HG03575 (cell line): ENCODE results near the gene ALOX15.
"Not testable (repeated sequence)": the region's sequence is repeated elsewhere in the genome, so short reads cannot be mapped to it uniquely, and the experiment has no call there.

Source experiments
- ATAC-seq: cut with Tn5 transposase; IDR thresholded peaks from one replicate; pipeline ENCODE4 v1.9.1; 2021; ENCODE audit not compliant: unreplicated experiment, insufficient number of reproducible peaks, low FRiP score; ENCODE audit errors: extremely low read depth

The ALOX15 gene

DNA sequence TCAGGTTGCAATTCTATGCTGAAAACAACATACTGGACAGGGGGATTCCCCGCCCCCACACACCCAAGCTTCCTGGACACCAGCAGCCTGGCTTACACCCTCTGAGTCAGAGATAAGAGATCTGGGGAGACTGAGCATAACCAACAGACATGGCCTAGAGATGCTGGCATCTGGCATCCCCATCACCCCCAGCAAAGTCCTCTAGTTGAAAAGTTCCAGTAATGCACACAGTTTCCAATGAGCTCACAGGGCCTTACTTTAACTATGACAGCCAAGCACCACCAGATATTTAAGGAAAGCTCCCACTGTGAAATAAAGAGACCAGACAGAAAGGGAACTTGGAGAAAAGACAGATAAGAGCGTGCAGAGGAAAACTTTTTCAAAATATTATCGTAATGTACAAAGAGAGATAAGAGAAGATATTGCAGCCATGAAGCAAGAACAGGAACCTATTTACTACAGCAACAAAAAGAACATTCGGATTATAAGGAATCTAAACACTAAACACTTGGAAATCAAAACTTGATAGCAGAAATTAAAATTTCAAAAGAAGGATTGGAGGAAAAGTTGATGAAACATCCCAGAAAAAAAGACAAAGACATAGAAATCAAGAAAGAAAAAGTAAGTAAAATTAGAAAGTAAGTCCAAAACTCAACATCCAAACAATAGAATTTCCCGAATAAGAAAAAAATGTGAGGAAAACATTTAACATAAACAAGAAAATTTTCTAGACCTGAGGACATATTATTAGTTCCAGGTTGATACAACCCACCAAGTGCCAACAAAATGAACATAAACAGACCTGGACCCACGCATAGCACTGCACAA is 17.2 kb upstream of the ALOX15 start:
- ATAC-seq = no peak

DNA sequence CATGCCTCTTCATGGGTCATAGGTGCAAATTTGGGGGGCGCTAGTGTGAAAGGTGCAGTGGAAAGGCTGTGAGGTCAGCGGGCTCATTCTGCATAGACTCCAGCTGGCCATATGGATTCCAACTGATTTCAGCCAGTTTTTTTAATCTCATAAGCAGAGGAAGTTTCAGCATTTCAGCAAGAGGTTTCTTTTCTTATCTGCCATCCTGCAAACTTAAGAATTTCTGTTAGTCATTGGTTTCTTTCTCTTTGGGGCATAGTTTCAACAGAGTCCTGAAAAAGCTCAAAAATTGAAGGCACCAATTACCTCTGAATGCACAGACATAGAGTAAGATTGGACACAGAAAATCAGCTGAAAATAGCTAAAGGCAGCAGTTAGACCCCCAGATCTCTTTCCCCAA is 16.2 kb upstream of the ALOX15 start:
- ATAC-seq = no peak

DNA sequence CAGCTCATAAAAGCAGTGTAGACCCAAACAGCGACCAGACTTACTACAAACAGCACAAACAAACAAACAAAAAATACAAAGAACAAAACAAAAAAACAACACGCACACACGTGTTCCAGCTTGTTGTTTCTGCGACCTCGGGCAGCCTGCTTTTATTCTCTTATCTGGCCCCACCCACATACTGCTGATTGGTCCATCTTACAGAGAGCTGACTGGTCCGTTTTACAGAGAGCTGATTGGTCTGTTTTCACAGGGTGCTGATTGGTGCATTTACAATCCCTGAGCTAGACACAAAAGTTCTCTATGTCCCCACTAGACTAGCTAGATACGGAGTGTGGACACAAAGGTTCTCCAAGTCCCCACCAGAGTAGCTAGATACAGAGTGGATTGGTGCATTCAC is 14.5 kb upstream of the ALOX15 start:
- ATAC-seq = not testable (repeated sequence)

DNA sequence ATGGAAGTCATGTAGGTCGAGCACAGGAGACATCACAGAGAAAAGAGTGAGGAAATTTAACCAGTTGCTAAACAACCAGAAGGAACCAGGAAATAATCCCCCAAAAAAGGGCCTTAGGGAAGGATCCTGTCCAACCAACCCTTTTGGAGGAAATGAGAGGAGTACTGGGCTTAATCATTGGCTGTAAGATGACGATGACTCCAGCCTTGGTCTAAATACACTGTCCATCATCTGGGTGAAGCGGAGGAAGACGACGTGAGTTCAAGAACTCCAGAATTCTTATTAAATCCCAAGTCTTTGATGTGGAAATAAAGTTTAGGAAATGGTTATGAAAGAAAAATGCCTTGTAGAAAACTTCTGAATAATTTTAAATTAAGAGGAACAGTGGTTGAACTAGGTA is 11.5 kb upstream of the ALOX15 start:
- ATAC-seq = no peak

DNA sequence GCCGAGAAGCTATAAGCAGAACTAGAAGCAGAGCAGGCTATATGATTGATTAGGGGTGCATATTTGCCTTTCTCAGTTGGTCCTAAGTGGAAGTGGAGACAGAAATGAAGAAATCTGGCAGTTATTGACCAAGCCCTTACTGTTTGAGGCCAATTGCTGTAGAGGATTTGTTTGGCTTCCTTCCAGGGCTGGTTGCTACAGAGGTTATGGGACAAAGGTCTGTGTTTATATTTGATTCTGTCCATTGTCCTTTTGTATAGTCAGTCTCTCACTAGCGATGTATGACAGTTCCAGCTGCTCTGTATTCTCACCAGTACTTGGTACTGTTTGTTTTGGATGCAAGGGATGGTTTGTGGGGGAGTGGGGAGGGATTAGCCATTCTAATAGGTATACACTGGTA is 7.3 kb upstream of the ALOX15 start:
- no peak for ATAC-seq

DNA sequence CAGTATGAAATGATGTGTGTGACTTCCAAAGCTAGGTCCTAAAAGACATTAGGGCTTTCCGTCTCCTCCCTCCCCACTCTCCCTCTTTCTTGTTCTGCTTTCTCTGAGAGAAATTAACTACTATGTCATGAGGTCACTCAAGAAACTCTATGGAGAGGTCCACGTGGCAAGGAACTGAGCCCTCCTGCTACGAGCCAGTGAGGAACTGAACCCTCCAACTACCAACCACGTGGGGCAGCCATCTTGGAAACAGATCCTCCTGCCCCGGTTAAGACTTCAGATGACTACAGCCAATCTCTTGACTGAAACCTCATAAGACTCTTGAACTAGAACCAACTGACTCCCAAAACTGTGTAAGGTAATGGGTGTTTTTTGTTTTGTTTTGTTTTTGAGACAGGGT is 4.2 kb upstream of the ALOX15 start:
- ATAC-seq = no peak

DNA sequence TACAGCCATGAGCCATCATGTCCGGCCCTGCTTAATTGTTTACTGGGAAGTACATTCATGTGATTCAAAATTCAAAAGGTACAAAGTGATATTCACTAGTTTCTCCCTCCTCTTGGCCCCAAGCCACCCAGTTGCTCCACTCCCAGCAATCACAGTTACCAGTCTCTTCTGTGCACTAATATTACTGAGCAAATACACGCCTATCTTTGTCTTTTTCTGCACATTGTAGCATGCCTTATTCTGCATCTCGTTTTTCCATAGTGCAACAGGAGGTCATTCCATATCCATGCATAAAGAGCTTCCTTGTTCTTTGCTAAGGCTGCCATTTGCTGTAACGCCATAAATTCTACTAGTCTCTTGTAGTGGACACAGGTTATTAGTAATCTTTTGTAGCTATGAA is 2.2 kb upstream of the ALOX15 start:
- ATAC-seq = no peak

DNA sequence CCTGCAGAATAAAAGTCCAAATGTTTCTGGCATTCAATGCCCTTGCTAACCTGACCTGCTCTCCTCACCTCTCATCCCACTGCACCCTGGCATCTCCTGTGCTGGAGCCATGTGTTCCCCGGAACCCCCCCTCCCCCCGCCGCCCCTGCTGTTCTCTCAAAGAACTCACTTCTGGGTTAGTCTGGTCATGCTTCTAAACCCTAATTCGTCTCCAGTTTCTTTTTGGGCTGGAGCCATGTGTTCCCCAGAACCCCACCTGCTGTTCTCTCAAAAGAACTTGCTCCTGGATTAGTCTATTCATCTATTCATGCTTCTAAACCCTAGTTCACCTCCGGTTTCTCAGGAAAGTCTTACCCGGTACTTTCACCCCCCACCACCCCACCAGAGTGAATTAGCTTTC is 808 bp upstream of the ALOX15 start:
- no peak for ATAC-seq

DNA sequence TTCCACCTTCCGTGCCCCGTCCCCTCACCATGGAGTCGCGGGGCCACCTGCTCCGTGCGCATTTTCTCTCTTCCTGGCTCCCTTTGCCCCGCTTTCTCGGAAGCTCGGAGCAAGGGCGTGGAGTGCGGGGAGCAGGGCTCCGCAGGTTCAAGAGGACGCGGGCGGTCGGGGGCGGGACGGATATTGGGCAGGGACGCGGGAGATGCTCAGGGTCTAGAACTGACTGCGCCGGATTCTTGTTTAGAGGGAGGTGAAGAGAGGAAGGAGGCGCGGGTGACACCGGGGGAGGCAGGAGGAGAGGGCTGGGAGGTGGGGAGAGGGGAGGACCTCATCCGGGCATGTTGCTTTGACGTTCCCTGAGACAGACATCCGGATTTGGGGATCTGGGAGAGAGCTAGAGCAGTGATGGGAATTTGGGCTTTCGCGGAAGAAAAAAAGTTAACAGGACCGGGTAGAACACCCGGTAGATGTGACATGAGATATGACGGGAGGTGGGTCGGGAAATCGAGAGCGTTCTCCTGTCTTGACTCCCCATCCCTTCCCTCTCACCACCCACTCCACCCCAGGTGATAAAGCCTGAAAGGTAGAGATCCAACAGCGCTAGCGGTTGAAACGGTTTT is 799 bp downstream of the ALOX15 start:
- not testable (repeated sequence) for ATAC-seq

DNA sequence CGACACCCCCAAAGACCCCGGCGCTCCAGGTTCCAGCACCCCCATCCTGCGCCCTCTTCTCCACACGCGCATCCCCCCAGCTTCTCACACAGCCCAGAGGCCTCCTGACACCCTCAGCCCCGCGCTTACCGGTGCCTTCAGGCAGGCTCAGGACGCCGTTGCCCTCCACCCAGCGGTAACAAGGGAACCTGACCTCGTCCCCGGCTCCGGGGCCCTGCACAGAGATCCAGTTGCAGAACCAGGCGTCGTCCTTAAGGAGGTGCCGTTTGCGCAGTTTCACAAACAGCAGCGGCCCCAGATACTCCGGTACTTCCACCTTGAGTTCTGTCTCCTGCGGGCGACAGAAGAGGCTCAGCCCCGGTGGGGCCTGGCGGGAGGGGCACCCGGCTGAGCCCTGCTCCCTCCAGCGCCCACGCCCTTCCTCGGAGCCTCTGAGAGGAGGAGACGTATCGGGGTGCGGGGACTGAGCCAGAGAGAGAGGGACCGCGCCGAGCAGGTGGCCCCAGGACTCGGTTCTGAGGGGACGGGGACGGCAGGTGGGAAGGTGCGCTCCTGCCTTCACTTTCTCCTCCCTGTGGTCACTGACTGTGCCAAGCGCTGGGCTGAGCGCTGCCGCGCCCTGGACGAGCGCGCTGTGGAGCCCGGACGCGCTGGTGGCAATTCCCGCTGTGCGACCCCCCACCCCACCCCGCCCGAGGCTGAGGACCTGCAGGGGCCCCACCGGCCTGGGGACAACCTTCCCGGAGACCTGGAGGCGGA is 2.0 kb downstream of the ALOX15 start:
- not testable (repeated sequence) for ATAC-seq

DNA sequence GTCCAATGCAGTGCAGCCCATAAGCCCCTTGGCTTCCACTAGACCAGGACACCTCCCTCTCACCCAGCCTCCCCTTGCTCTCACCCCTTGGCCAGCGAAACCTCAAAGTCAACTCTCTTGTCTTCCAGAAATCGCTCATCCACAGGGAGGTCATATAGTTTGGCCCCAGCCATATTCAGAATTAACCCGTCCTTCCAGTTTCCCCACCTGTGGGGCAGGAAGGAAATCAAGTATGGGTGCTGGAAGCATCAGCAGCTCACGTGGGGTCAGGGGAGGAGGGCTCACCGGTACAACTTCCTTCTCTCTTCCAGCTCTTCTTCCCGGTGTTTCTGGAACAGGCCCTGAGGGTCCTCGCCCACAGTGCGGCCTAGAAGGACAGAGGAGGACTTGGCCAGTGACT is 2.7 kb downstream of the ALOX15 start:
- not testable (repeated sequence) for ATAC-seq

DNA sequence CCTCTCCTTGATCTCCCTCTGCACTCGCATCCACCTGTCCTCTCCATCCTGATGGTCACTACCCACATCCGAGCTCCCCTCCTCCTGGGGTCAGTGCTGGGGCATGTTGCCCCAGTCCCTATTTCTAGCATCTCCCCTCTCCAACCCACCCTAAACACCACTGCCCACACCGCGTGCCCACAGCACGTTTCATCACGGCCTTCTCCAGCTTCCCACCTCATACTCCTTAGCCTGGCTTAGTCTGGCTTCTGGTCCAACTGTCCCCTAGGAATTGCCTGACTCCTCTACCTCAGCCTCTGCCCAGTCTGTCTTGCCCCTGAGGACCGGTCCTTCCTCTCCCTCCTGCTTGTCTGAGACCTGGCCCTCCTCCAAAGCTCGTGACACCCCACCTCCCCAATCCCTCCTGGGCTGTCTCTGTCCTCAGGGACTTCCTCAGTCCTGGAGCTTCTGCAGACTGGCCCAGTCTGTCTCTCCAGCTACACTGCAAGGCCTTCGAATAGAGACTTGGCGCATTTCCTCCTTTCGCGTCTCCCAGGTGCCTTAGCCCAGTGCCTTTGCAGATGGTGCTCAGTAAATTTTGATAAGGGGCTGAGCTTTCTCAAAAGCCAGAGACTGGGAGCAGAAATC is 4.9 kb downstream of the ALOX15 start:
- ATAC-seq = no peak

DNA sequence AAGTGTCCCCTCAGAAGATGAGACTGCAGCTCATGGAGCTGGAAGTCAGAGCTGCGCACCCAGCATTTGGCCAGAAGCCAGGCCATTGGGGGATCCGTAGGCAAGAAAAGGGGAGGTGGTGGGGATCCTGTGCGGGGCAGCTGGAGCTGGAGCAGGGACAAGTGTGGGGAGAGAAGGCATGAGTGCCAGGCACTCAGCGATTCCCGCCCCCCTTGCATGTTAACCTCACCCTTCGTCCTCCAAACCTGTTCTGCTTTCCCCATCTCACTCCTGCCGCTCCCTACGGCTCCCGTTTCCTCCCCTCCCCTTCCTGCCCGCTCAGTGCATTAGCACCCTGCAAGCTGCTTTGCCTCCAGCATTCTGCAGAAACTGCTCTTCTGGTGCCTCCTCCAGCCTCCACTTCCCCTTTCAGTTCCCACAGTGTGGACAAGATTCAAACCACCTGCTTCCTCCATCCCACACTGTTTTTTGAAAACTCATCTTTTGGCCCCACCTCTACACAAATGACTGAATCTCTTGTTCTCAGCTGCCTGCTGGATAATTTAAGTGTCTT is 5.6 kb downstream of the ALOX15 start:
- no peak for ATAC-seq

DNA sequence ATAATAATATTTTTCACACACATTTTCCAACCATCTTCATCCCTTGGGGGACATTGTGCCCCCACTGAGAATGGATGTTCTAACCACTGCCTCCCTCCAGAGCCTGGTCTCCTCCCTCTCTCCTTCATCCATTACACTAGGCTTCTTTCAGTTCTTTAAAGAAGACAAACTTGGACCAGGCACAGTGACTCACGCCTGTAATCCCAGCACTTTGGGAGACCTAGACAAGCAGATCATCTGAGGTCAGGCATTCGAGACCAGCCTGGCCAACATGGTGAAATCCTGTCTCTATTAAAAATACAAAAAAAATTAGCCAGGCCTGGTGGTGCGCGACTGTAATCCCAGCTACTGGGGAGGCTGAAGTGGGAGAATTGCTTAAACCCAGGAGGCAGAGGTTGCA is 6.5 kb downstream of the ALOX15 start:
- ATAC-seq = no peak

DNA sequence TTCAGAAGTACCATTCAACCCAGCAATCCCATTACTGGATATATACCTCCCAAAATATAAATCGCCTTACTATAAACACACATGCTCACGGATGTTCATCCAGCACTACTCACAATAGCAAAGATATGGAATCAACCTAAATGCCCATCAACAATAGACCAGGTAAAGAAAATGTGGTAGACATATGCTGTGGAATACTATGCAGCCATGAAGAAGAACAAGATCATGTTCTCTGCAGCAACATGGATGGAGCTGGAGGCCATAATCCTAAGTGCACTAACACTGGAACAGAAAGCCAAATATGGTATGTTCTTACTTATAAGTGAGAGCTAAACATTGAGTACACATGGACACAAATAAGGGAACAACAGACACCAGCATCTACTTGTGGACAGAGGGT is 7.8 kb downstream of the ALOX15 start:
- ATAC-seq = no peak

DNA sequence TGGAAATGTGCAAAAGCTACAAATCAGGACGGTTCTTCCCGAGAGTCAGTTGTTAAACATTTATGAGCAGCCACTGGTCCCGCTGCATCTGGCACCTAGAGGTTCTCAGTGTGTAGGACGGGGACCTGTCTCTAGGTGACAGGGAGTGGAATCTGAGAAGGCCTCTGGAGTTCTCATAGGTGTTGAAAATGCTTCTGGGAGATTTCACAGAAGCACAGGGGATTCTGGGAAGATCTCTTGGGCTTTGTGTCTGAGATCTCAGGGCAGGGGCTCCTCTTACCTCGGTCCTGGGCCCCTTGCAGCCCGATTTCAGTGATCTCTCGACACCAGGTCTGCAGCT is 8.9 kb downstream of the ALOX15 start:
- ATAC-seq = no peak

DNA sequence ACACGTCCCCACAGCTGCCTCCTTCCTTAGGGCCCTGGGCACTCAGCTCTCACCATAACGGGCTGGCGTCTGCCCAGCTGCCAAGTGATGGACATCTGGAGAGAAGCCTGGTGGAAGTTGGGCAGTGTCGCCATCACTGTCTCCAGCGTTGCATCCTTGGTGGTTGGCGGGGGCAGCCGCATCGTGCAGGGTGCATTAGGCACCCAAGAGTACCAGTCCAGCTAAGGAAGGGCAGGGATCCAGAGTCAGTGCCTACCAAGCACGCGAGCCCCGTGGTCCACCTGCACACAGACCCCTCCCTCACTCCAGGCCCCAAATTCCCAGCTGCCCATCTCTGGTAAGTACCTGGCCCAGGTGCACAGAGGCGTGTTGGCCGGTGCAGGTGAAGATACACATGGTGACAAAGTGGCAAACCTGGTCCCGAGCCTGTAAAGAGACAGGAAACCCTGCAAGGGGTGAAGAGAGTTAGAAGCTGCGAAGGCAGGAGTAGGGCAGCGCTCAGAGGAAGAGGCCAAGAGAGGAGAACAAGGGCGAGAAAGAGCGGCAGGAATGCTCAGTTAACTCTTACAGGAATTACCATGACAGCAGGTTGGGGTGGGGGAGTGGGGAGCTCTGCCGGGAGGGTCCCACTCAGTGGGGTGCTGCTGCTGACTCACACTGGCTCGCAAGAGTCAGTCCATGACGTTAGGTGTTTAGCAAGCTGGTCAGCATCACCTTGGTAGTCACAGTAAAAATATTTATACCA is 9.5 kb downstream of the ALOX15 start:
- ATAC-seq = no peak

DNA sequence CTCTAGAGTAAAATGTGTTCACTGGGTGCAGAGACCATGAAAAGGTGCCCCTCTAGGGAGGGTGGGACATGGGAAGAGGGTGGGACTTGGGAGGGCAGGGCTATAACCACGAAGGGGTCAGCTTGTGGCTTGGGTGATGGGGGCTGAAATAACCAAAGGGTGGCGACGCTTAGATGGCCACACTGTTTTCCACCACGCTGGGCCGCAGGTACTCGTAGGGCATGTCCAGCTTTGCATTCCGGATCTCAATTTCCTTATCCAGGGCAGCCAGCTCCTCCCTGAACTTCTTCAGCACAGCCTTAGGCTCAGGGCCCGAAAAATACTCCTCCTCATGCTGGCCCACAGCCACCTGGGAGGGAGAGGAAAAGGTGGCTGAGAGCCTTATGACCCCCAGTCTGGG is 10.0 kb downstream of the ALOX15 start:
- no peak for ATAC-seq

DNA sequence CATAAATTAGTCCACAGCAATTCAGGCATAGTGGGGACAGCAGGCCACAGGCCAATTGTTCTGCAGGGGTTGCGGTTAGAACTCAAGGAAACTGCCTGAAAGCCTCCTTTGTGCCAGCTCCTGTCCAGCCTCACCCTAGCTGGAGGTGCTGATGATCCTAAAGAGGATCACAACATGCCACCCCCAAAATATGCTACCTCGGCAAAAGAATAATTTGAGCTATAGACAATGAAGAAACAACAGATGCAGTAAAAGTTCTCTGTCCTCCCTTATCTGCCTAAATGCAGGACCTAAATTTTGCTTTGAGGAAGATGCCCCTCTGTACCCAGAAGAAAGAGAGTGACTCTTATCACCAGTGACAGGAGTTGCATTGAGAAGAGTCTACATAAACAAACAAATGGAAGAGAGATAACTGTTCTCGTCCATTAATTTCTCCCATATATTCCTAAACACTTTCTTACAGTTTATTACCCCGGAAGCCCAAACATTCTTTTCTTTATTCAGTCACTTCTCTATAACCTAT is 14.7 kb downstream of the ALOX15 start:
- no peak for ATAC-seq
